NCI-H345 (cell line): ENCODE data around the gene MKI67.

Experiments
- DNase-seq: peaks from one replicate; lab custom pipeline; 2025; lab: John Stamatoyannopoulos, UW

MKI67 gene

GRCh38 chr10:128051548-128051947 lies 74.7 kb downstream of the MKI67 start:
- no peak for DNase-seq

- DNase-seq: no peak
These were observed 75.3 kb downstream of the MKI67 start for GRCh38 chr10:128050936-128051335.

GRCh38 chr10:128050121-128050516 lies 76.1 kb downstream of the MKI67 start:
- no peak for DNase-seq

- DNase-seq: no peak
These were observed 76.8 kb downstream of the MKI67 start for GRCh38 chr10:128049226-128050120.

GRCh38 chr10:128048819-128049210 lies 77.4 kb downstream of the MKI67 start:
- DNase-seq: no peak

- DNase-seq: no peak
These were observed 78.0 kb downstream of the MKI67 start for GRCh38 chr10:128047991-128048818.

- DNase-seq: no peak
These were observed 78.9 kb downstream of the MKI67 start for GRCh38 chr10:128047351-128047750.

- no peak for DNase-seq
These were observed 79.3 kb downstream of the MKI67 start for GRCh38 chr10:128046953-128047290.
